A549 (cell line): ENCODE measurements around the gene TMEM170A.

Experiments
- BHLHE40 ChIP-seq: IDR thresholded peaks from 2 replicates; pipeline ENCODE4 v1.6.1; 2012; ENCODE audit warnings: low read depth, low read length, inconsistent platforms
- CTCF ChIP-seq: fragments of >200 bp; sonication (Bioruptor Twin); formaldehyde crosslinking; IDR thresholded peaks from 3 replicates; pipeline ENCODE4 v1.5.1; 2016
- ELK1 ChIP-seq: fragments of 150-350 bp; IDR thresholded peaks from 2 replicates; pipeline ENCODE4 v1.6.1; 2014; ENCODE audit warnings: low read depth, mild to moderate bottlenecking, low read length
- EP300 ChIP-seq, 2 experiments: fragments of >200 bp; sonication (Bioruptor Twin); formaldehyde crosslinking; IDR thresholded peaks; 2 replicates in 1 of 2; 3 replicates in 1 of 2; pipeline ENCODE4 v1.6.1; 2016 to 2017
- KDM5A ChIP-seq: fragments of 200-600 bp; sonication (generic); IDR thresholded peaks from 2 replicates; pipeline ENCODE4 v1.6.1; 2016; ENCODE audit warnings: antibody characterized with exemption, mild to moderate bottlenecking
- NR3C1 ChIP-seq: fragments of >200 bp; sonication (Bioruptor Twin); formaldehyde crosslinking; IDR thresholded peaks from 3 replicates; pipeline ENCODE4 v1.6.1; 2017
- POLR2A ChIP-seq: IDR thresholded peaks from 2 replicates; pipeline ENCODE4 v1.6.1; 2012; ENCODE audit warnings: mild to moderate bottlenecking, low read length
- USF2 ChIP-seq: fragments of 450-650 bp; IDR thresholded peaks from 2 replicates; pipeline ENCODE4 v1.6.1; 2014; ENCODE audit warnings: antibody characterized with exemption

- TF ChIP-seq USF2 (no peak), POLR2A (no peak), EP300 (IDR thresholded peaks at IDR 0.05) (no peak), CTCF (no peak), BHLHE40 (no peak), NR3C1 (no peak), ELK1 (no peak), KDM5A (no peak)
Observed at GRCh38 chr16:75398333-75398732, 66.2 kb downstream of the TMEM170A start.
